HFFc6 (cell line): ENCODE results near the gene SLC30A2. TPM values are rescaled to one million over a fixed set of nuclear protein-coding genes. Genes with fewer than 3 reads are reported as not detected.

ENCODE experiments used
- DNase-seq: peaks from one replicate; pipeline ENCODE4 v3.0.0-alpha.2; 2018
- H3K27ac Mint-ChIP-seq: 2 replicates; pipeline ENCODE4 v1.8.0; 2020; ENCODE audit warnings: mild to moderate bottlenecking, mixed read lengths
- H3K27me3 Mint-ChIP-seq: 2 replicates; pipeline ENCODE4 v1.8.0; 2021; ENCODE audit warnings: mild to moderate bottlenecking, moderate library complexity, mixed read lengths; ENCODE audit not compliant: insufficient read depth
- H3K36me3 Mint-ChIP-seq: 2 replicates; pipeline ENCODE4 v1.8.0; 2021; ENCODE audit warnings: low read depth, mixed read lengths
- H3K4me1 Mint-ChIP-seq: 2 replicates; pipeline ENCODE4 v1.8.0; 2020; ENCODE audit warnings: low read depth, mixed read lengths
- H3K4me3 Mint-ChIP-seq: 2 replicates; pipeline ENCODE4 v1.8.0; 2020; ENCODE audit warnings: mild to moderate bottlenecking, moderate library complexity, mixed read lengths
- H3K9me3 Mint-ChIP-seq: 2 replicates; pipeline ENCODE4 v1.8.0; 2020; ENCODE audit warnings: mild to moderate bottlenecking, mixed read lengths
- CTCF ChIP-seq: fragments of 200-600 bp; sonication (generic); IDR thresholded peaks from 2 replicates; pipeline ENCODE4 v1.5.0; 2021; ENCODE audit warnings: antibody characterized with exemption, mild to moderate bottlenecking
- total RNA-seq, 6 experiments: library from RNA; stranded (reverse); fragmentation: NEBNext Ultra II Directional; extraction: Animal tissue kit (Norgen Biotek cat#: 25700); gene quantifications; 2 replicates in 1 of 6; 3 replicates in 5 of 6; pipeline ENCODE4 v1.2.3, GENCODE V29; 2021

The SLC30A2 gene
- total RNA-seq, 6 experiments from 2014 or later = not detected

DNA sequence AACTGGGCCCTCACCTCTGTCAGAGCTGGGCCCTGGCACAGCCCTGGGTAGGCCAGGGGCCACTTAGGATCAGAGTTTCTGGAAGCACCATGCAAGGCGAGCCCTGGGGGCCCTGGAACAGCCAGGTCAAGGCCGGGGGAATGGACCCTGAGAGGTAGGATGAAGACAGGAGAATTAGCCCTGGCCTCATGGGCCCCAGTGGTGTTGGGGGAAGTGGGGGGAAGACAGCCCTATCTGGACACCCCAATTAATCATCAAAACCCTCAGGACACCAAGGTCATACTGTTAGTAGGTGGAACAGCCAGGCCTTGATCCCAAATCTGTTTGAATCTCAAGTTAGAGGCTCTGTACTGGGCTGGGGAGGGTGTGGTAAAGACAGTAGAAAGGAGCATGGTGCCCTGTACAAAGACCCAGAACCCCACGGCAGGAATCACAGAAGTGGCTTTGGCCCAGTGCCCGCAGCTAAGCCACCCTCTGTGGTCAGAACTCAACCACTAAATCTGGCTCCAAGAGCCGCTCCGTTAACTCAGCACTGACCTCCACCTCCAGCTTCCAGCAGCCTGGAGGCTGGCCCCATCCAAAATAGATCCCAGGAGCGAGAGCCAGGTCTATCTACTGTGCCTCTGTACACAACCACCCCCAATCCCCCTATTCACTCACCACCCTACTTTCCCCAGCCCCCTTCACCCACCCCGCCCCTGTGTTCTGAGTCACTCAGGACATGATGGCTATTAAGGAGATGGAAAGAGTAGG is 35.5 kb upstream of the SLC30A2 start:
- H3K27ac Mint-ChIP-seq = no peak overlapping the region
- DNase-seq = no peak
- peaks cover 45% of the 10 kb centered on the region for H3K27me3 Mint-ChIP-seq

GRCh38 chr1:26079960-26080814 is 34.3 kb upstream of the SLC30A2 start:
- Mint-ChIP-seq H3K4me1 (peaks cover 15% of the 10 kb centered on the region), H3K4me3 (no peak overlapping the region), H3K27me3 (peaks cover 41% of the 10 kb centered on the region), H3K9me3 (no peaks in the 10 kb centered on the region), H3K36me3 (no peaks in the 10 kb centered on the region), H3K27ac (no peak overlapping the region)
- no peak for TF ChIP-seq CTCF
- DNase-seq = no peak

More for the DNA sequence above, 35.5 kb upstream of the SLC30A2 start:
- no peak for TF ChIP-seq CTCF
- Mint-ChIP-seq H3K36me3 (no peaks in the 10 kb centered on the region), H3K4me1 (peaks cover 15% of the 10 kb centered on the region), H3K4me3 (no peak overlapping the region), H3K9me3 (no peaks in the 10 kb centered on the region)

DNA sequence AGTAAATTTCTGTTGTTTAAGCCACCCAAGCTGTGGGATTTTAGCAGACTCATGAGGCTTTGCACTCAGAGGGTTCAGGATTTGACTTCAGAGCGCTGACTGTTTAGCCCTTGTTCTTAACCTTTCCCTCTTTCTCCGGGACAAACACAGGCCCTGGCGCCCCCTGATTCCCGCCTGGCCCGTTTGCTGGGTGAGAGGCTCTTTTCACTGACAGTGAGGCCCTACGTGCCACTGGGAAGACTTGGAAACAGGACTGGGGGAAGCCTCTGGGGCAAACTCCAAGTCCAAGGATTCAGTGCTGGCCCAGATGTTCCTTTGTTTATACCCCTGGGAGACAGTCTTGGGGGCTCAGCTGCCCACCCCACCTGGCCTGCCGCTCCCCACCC is 33.3 kb upstream of the SLC30A2 start:
- no peak overlapping the region for H3K4me3 Mint-ChIP-seq
- H3K4me1 Mint-ChIP-seq = peaks cover 11% of the 10 kb centered on the region
- no peaks in the 10 kb centered on the region for H3K36me3 Mint-ChIP-seq
- H3K27me3 Mint-ChIP-seq = peaks cover 41% of the 10 kb centered on the region
- no peak for TF ChIP-seq CTCF
- no peak for DNase-seq
- no peak overlapping the region for H3K27ac Mint-ChIP-seq
- no peaks in the 10 kb centered on the region for H3K9me3 Mint-ChIP-seq

DNA sequence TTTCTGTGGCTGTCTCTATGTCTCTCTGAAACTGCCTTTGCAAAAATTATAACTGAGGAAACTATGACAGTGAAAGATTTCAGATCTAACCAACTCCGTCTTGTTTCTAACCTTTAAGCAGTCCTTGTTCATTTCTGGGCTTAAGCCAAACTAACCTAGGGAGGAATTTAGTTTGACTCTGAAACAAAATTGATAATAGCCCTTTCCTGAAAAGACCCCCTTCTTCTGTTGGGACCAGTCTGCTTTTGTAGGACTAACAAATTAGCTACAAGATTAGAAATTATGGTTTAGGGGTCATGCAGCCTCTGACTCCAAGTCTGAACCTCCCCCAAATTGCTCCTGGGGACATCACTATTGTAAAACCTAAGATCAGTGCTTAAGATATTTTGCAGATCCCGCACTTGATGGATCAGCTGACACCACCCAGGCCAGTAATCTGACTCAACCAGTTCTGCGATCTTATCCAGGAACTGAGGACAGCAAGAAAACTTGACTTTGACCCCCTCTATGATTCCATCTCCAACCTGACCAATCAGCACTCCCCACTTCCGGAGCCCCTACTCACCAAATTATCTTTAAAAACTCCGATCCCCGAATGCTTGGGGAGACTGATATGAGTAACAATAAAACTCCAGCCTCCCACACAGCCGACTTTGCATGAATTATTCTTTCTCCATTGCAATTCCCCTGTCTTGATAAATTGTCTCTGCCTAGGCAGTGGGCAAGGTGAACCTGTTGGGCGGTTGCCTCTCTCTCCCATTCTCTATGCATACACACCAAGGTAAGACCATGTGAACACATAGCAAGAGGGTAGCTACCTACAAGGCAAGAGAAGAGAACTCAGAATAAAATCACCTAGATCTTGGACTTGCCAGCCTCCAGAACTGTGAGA is 32.6 kb upstream of the SLC30A2 start:
- H3K36me3 Mint-ChIP-seq = no peaks in the 10 kb centered on the region
- H3K4me1 Mint-ChIP-seq = peaks cover 6% of the 10 kb centered on the region; the same call in 1 of the 2 replicates
- no peak for DNase-seq
- H3K9me3 Mint-ChIP-seq = no peaks in the 10 kb centered on the region
- H3K27ac Mint-ChIP-seq = no peak overlapping the region
- no peak for TF ChIP-seq CTCF
- peaks cover 42% of the 10 kb centered on the region for H3K27me3 Mint-ChIP-seq
- H3K4me3 Mint-ChIP-seq = no peak overlapping the region

GRCh38 chr1:26077524-26077923 is 31.6 kb upstream of the SLC30A2 start:
- H3K27ac Mint-ChIP-seq = no peak overlapping the region
- no peak for TF ChIP-seq CTCF
- no peaks in the 10 kb centered on the region for H3K4me1 Mint-ChIP-seq
- H3K9me3 Mint-ChIP-seq = no peaks in the 10 kb centered on the region
- no peaks in the 10 kb centered on the region for H3K36me3 Mint-ChIP-seq
- no peak for DNase-seq
- peaks cover 47% of the 10 kb centered on the region for H3K27me3 Mint-ChIP-seq
- no peak overlapping the region for H3K4me3 Mint-ChIP-seq
